Kidney (tissue), 14 donors: ENCODE data around the gene TACC2. TPM values are rescaled to one million over a fixed set of nuclear protein-coding genes. Genes with fewer than 3 reads are reported as not detected.

Experiments
- DNase-seq, 5 donors: peaks; one replicate each; pipeline ENCODE4 v3.0.0-alpha.2; 2013 to 2020
- FAIRE-seq: peaks from 2 replicates; lab custom pipeline; 2012; peaks lifted over from hg19 to GRCh38; lab: Jason Lieb, UNC
- H3K27ac ChIP-seq, 2 donors: one replicate each; pipeline ENCODE4 v1.7.0; 2013; ENCODE audit warnings: low read depth in 2 of 2, low read length in 2 of 2, inconsistent platforms in 1 of 2
- H3K27me3 ChIP-seq: one replicate; pipeline ENCODE4 v1.7.1; 2013; ENCODE audit warnings: low read length, inconsistent platforms; ENCODE audit not compliant: control insufficient read depth, insufficient read depth
- H3K36me3 ChIP-seq, 3 donors: one replicate each; pipeline versions ENCODE4 v1.7.0 to v1.7.1; 2013; ENCODE audit warnings: low read length in 3 of 3, control low read depth in 1 of 3, inconsistent platforms in 1 of 3; ENCODE audit not compliant: insufficient read depth in 3 of 3, control insufficient read depth in 2 of 3
- H3K4me1 ChIP-seq, 3 donors: one replicate each; pipeline versions ENCODE4 v1.7.0 to v1.7.1; 2013; ENCODE audit warnings: low read length in 3 of 3, inconsistent platforms in 1 of 3, low read depth in 1 of 3; ENCODE audit not compliant: control insufficient read depth in 2 of 3, insufficient read depth in 2 of 3
- H3K4me3 ChIP-seq, 3 donors: one replicate each; pipeline versions ENCODE4 v1.7.0 to v1.8.1; 2013; ENCODE audit warnings: low read length in 3 of 3, control low read depth in 1 of 3, inconsistent platforms in 1 of 3
- H3K9ac ChIP-seq, 3 donors: one replicate each; pipeline versions ENCODE4 v1.7.0 to v1.7.1; 2013; ENCODE audit warnings: low read length in 3 of 3, control low read depth in 1 of 3, inconsistent platforms in 1 of 3
- H3K9me3 ChIP-seq, 3 donors: one replicate each; pipeline versions ENCODE4 v1.7.0 to v1.7.1; 2013; ENCODE audit warnings: low read length in 3 of 3, control low read depth in 1 of 3, inconsistent platforms in 1 of 3; ENCODE audit not compliant: control insufficient read depth in 2 of 3, insufficient read depth in 1 of 3
- intact Hi-C: fragments of 100-400 bp; cut with DNase I; formaldehyde crosslinking; loops from one replicate; pipeline ENCODE4 v1.11.1; 2022
- polyA plus RNA-seq: library from polyadenylated mRNA; stranded (reverse); fragments of 350-450 nt; fragmentation: Illumina TruSeq; extraction: RNeasy Lipid Tissue Mini Kit (QIAGEN cat#74804); gene quantifications from one replicate; pipeline ENCODE4 v1.2.3, GENCODE V29; 2014; ENCODE audit warnings: low read depth, low replicate concordance; ENCODE audit not compliant: insufficient read depth
- total RNA-seq: library from RNA; stranded (reverse); fragmentation: NEBNext Ultra II Directional; extraction: Animal tissue kit (Norgen Biotek cat#: 25700); gene quantifications from one replicate; pipeline ENCODE4 v1.2.1, GENCODE V29; 2021
- TF ChIP-seq, protein P1 (sequence below): IDR thresholded peaks from 3 replicates; pipeline ENCODE4 v1.5.1; 2012; ENCODE audit warnings: mild to moderate bottlenecking, moderate library complexity, borderline replicate concordance; ENCODE audit not compliant: insufficient read depth; ENCODE audit errors: extremely low read depth
- donor health status: control.
- donor health status: control.
- donor health status: control.
- donor health status: control.
- donor health status: control.
- donor health status: DM: yes; HTN: yes; CAD: no.
- donor health status: Normal renal cell carcinoma (clear cell type).

TACC2 gene
- total and polyA plus RNA-seq, 2 donors from 2014 or later: 36.4 to 81.0 TPM

DNA sequence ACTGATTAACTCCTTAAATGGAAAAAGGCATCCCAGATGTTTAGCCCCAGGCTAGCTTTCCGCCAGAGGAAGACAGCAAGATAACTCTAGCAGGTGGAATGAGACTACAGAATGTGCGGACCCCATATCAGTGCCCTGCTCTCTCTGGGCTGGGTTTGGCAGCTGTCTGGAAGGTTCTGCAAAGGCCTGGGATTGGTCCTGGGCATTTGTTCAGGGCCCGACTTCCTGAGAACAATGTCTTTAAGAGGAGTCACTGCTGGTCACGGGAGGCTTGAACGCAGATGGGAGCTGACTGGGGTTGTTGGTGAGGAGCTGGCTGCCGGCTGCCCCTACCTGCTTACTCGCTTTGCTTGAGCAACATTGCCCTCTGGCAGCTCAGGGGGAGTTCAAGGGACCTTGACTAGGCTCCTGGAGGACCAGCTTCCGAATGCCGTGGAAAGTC is 151.5 kb downstream of the TACC2 start:
- Histone ChIP-seq H3K4me1 (peaks cover 0 to 38% (median 30%) of the 10 kb centered on the region in 3 donors), H3K9me3 (no peaks in the 10 kb centered on the region), H3K27me3 (no peaks in the 10 kb centered on the region), H3K4me3 (no peak overlapping the region), H3K36me3 (peaks cover 0 to 2% (median 0%) of the 10 kb centered on the region in 3 donors), H3K27ac (peak overlapping the region; percentile 73 to 81), H3K9ac (no peak overlapping the region)
- FAIRE-seq (no peak), DNase-seq (peak in 1 of 5 donors; percentile 83)
- intact Hi-C loops: no loop called here
- TF ChIP-seq, protein P1, sequence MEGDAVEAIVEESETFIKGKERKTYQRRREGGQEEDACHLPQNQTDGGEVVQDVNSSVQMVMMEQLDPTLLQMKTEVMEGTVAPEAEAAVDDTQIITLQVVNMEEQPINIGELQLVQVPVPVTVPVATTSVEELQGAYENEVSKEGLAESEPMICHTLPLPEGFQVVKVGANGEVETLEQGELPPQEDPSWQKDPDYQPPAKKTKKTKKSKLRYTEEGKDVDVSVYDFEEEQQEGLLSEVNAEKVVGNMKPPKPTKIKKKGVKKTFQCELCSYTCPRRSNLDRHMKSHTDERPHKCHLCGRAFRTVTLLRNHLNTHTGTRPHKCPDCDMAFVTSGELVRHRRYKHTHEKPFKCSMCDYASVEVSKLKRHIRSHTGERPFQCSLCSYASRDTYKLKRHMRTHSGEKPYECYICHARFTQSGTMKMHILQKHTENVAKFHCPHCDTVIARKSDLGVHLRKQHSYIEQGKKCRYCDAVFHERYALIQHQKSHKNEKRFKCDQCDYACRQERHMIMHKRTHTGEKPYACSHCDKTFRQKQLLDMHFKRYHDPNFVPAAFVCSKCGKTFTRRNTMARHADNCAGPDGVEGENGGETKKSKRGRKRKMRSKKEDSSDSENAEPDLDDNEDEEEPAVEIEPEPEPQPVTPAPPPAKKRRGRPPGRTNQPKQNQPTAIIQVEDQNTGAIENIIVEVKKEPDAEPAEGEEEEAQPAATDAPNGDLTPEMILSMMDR: no peak

DNA sequence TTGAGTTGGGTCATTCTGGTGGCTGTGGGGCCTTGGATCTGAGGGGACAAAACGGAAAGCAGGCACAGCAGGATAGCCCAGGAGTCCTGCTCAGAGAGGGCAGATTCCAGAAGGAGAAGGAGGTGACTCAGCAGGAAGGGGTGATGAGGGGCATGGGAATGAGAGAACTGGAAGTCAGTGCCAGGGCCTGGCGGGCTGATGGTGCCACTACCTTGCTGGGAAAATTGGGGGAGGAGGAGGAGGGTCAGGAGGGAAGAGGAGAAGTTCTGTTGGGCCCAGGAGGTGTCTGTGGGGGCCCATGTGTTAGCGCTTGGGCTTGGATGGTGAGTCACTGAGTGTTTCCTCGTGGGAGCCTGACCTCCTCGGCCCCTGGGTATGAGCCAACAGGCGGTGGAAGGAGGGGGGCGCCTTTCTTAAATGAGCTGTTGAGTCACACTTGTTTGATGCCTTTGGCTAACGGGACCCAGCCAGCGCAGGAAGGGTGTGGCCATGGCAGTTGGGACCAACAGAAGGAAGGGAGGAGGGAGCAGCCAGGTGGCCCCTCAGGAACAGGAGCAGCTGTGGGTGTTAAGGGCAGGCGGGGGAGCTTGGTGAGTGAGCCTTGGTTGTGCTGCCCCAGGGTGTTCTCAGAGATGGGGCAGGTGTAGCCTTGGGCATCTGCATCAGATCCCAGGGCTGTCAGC is 152.1 kb downstream of the TACC2 start:
- no peak overlapping the region for H3K4me3 ChIP-seq
- no peaks in the 10 kb centered on the region for H3K9me3 ChIP-seq
- no peak for FAIRE-seq
- H3K36me3 ChIP-seq: peaks cover 0 to 4% (median 0%) of the 10 kb centered on the region in 3 donors
- TF ChIP-seq, protein P1: no peak
- H3K9ac ChIP-seq: peak overlapping the region in 1 of 3 donors; percentile 40
- peak overlapping the region; percentile 73 to 81 for H3K27ac ChIP-seq
- DNase-seq: peak in 1 of 5 donors; percentile 96
- H3K4me1 ChIP-seq: peaks cover 0 to 38% (median 30%) of the 10 kb centered on the region in 3 donors
- no peaks in the 10 kb centered on the region for H3K27me3 ChIP-seq
- intact Hi-C loops: no loop called here

DNA sequence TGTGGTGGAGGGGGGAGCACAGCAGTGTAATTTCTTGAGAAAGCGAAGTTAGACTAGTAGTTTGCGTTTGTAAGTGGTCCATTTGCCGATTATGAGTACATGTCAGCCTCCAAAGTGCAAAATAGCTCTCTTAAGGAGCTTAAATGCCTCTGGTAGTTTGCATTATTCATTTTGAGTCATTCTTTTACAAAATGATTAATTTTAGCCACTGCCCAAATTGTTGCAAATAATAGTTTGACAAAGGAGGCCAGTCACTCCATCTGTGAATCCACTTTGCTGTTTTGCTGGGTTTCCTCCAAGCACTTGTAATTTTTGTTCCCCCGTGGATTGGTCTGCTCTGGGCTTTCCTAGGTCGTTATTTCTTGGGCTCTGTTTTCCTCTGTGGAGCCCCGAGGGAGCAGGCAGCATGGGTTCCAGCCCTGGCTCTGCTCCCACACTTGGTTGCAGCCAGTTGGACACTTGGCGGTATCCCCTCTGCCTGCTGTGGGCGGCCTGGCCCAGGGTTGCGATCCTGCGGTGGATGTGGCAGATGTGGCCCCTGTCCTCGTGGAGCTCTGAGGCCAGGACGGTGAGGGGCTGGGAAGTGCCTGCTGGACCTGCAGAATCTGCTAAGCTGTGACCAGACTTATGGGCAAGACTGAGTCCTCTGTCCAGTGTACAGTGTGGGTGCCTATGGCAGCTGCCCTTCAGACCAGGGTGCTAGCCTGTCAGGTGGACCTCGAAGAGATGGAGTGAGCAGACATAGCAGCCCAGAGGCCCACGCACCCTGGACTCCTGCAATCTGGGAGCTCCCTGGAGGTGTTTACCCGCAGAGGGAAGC is 153.1 kb downstream of the TACC2 start:
- intact Hi-C loops: no loop called here
- Histone ChIP-seq H3K4me3 (no peak overlapping the region), H3K27ac (peak overlapping the region; percentile 9 to 51), H3K9ac (peak overlapping the region in 2 of 3 donors; percentile 4 to 40), H3K36me3 (peaks cover 0 to 5% (median 0%) of the 10 kb centered on the region in 3 donors), H3K9me3 (no peaks in the 10 kb centered on the region), H3K27me3 (no peaks in the 10 kb centered on the region), H3K4me1 (peaks cover 0 to 38% (median 30%) of the 10 kb centered on the region in 3 donors)
- TF ChIP-seq, protein P1: no peak
- FAIRE-seq (no peak), DNase-seq (peak in 1 of 5 donors; percentile 57)
